OCI-M2 (cell line): ENCODE results near the gene ZC3H14.
"Not testable (repeated sequence)": the region's sequence is repeated elsewhere in the genome, so short reads cannot be mapped to it uniquely, and the experiment has no call there.

Experiments
- DNase-seq: peaks from one replicate; lab custom pipeline; 2025; ENCODE audit not compliant: unreplicated experiment; lab: John Stamatoyannopoulos, UW

The ZC3H14 gene

GRCh38 chr14:88562831-88563686 lies at the start of gene ZC3H14:
Gene ZC3H14 (plus strand): TSS chr14:88563037. CDS start chr14:88563134, 97 bp downstream.
- DNase-seq, result no peak

- DNase-seq, result no peak
These were observed 47.2 kb upstream of the ZC3H14 start for GRCh38 chr14:88515499-88516221.

- no peak for DNase-seq
These were observed 45.9 kb upstream of the ZC3H14 start for GRCh38 chr14:88516861-88517357.

- no peak for DNase-seq
These were observed 44.0 kb upstream of the ZC3H14 start for GRCh38 chr14:88518592-88519512.

- no peak for DNase-seq
These were observed 42.9 kb upstream of the ZC3H14 start for GRCh38 chr14:88519907-88520306.

GRCh38 chr14:88521818-88522217 lies 41.0 kb upstream of the ZC3H14 start:
- DNase-seq, result no peak

GRCh38 chr14:88522393-88522792 lies 40.4 kb upstream of the ZC3H14 start:
- no peak for DNase-seq

GRCh38 chr14:88529889-88530288 lies 32.9 kb upstream of the ZC3H14 start:
- not testable (repeated sequence) for DNase-seq

GRCh38 chr14:88533064-88533602 lies 29.7 kb upstream of the ZC3H14 start:
- no peak for DNase-seq

- DNase-seq, result no peak
These were observed 27.7 kb upstream of the ZC3H14 start for GRCh38 chr14:88535149-88535548.

- DNase-seq, result no peak
These were observed 27.0 kb upstream of the ZC3H14 start for GRCh38 chr14:88535813-88536212.

- no peak for DNase-seq
These were observed 21.5 kb upstream of the ZC3H14 start for GRCh38 chr14:88541324-88541723.

GRCh38 chr14:88542857-88543795 lies 19.7 kb upstream of the ZC3H14 start:
- no peak for DNase-seq

- no peak for DNase-seq
These were observed 17.6 kb upstream of the ZC3H14 start for GRCh38 chr14:88545256-88545655.

GRCh38 chr14:88546621-88547385 lies 16.0 kb upstream of the ZC3H14 start:
- no peak for DNase-seq

GRCh38 chr14:88547386-88547780 lies 15.5 kb upstream of the ZC3H14 start:
- no peak for DNase-seq

- no peak for DNase-seq
These were observed 12.8 kb upstream of the ZC3H14 start for GRCh38 chr14:88550078-88550477.

- DNase-seq, result no peak
These were observed 11.6 kb upstream of the ZC3H14 start for GRCh38 chr14:88551094-88551870.
